WERI-Rb-1 (cell line): ENCODE results near the gene INVS.

ENCODE experiments used
- DNase-seq: peaks from one replicate; pipeline ENCODE4 v3.0.0-alpha.2; 2020
- H3K27ac ChIP-seq: fragments of 250-450 bp; sonication (Bioruptor Pico); 2 replicates; pipeline ENCODE4 v1.5.1; 2020; ENCODE audit warnings: mild to moderate bottlenecking, moderate library complexity
- H3K27me3 ChIP-seq: fragments of 250-450 bp; sonication (Bioruptor Pico); 2 replicates; pipeline ENCODE4 v1.5.1; 2021; ENCODE audit warnings: mild to moderate bottlenecking, low read depth, moderate library complexity; ENCODE audit not compliant: insufficient read depth, severe bottlenecking
- H3K36me3 ChIP-seq: fragments of 250-450 bp; sonication (Bioruptor Pico); 2 replicates; pipeline ENCODE4 v1.5.1; 2020; ENCODE audit warnings: mild to moderate bottlenecking, moderate library complexity
- H3K4me3 ChIP-seq: 2 replicates; pipeline ENCODE4 v1.5.1; 2011; ENCODE audit warnings: low read depth, mild to moderate bottlenecking, control low read depth, low read length
- H3K9me3 ChIP-seq: fragments of 250-450 bp; sonication (Bioruptor Pico); 2 replicates; pipeline ENCODE4 v1.5.1; 2021; ENCODE audit warnings: mild to moderate bottlenecking, moderate library complexity; ENCODE audit not compliant: severe bottlenecking
- CTCF ChIP-seq: IDR thresholded peaks from 2 replicates; pipeline ENCODE4 v1.5.1; 2011; ENCODE audit warnings: low read depth, mild to moderate bottlenecking, control low read depth, inconsistent platforms, low read length

INVS gene

DNA sequence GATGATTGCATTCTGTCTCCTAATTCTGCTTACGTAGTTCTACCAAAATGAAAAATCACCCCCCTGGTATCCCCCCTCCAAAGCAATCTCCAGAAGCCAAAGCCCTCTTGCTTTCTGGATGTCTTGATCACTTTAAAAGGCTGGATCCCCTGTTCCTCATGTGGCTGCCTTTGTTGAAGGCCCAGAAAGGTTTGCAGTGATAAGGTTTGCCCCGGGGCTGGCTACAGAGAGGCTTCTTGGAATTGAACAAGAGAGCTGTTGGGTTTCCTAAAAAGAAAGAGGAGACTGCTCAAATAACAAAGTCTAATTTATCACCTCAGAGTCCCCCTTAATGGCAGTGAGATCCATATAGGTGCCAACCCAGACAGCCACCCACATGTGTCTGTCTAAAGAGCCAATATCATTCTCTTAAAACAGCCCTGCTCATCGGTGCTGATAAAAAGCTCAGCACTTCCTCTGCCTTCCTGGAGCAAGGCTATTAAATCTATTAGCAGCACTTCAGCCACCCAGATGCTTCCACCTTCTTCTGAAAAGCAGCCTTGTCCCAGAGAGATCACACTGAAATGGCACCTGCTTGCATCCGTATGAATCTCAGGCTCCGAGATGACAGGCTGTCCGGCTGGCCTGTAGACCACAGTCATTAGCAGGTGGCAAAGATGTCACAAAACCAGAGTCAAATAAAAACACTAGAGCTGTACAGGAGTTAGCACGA, 182.8 kb downstream of the INVS start:
- Histone ChIP-seq H3K9me3 (no peaks in the 10 kb centered on the region), H3K27me3 (no peaks in the 10 kb centered on the region), H3K27ac (no peak overlapping the region), H3K36me3 (no peaks in the 10 kb centered on the region), H3K4me3 (no peak overlapping the region)
- TF ChIP-seq CTCF = no peak
- no peak for DNase-seq

DNA sequence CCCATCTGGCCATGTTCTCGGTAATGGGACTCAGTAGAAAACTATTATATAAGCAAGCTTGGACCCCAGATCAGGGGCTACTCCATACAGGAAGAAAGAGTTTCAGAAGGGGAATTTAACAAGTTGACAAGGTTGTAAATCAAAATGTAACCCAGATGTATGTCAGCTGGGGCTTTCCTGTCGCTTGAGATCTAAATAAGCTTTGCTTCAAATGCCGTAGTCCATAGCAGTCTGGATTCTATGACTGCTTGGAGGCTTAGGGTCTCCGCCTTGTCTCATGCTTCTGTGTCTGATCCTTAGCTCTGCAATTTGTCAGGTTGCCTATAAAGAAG, 183.3 kb downstream of the INVS start:
- Histone ChIP-seq H3K27me3 (no peaks in the 10 kb centered on the region), H3K4me3 (no peak overlapping the region), H3K9me3 (no peaks in the 10 kb centered on the region), H3K27ac (no peak overlapping the region), H3K36me3 (peaks cover 4% of the 10 kb centered on the region)
- no peak for TF ChIP-seq CTCF
- DNase-seq = no peak

DNA sequence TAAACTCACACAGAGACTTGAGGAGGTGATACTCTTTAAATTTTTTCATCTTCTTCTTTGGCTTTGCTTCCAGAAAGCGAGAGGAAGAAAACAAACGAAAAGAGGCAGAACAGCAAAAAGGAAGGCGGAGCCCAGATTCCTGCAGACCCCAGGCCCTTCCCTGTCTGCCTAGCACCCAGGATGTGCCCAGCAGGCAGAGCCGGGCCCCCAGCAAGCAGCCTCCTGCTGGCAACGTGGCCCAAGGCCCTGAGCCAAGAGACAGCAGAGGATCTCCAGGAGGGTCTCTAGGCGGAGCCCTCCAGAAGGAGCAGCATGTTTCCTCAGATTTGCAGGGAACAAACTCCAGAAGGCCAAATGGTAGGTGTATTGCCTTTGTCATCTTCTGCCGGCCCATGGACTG, 185.2 kb downstream of the INVS start:
- no peaks in the 10 kb centered on the region for H3K9me3 ChIP-seq
- H3K27ac ChIP-seq = no peak overlapping the region
- H3K36me3 ChIP-seq = peaks cover 10% of the 10 kb centered on the region
- TF ChIP-seq CTCF = no peak
- H3K27me3 ChIP-seq = no peaks in the 10 kb centered on the region
- no peak overlapping the region for H3K4me3 ChIP-seq
- no peak for DNase-seq

DNA sequence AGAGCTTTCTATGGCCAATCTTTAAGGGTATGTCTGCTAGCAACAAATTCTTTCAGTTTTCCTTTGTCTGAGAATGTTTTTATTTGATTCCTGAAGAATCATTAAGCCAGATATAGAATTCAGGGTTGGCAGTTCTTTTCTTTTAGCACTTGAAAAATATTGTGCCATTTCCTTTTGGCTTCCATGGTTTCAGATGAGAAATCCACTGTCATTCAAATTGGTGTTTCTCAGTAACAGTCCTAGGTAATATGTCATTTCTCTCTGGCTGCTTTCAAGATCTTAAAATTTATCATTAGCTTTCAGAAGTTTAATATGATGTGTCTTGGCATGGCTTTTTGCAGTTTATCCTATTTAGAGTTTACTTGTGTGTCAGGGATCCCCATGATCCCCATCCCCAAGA, 186.0 kb downstream of the INVS start:
- H3K9me3 ChIP-seq = no peaks in the 10 kb centered on the region

GRCh38 chr9:100285601-100286000, 186.6 kb downstream of the INVS start:
- no peaks in the 10 kb centered on the region for H3K27me3 ChIP-seq
- no peak overlapping the region for H3K27ac ChIP-seq
- peaks cover 16% of the 10 kb centered on the region for H3K36me3 ChIP-seq
- no peaks in the 10 kb centered on the region for H3K9me3 ChIP-seq
- TF ChIP-seq CTCF = no peak
- no peak overlapping the region for H3K4me3 ChIP-seq
- DNase-seq = no peak

More for the DNA sequence above, 186.0 kb downstream of the INVS start:
- Histone ChIP-seq H3K4me3 (no peak overlapping the region), H3K27ac (no peak overlapping the region), H3K36me3 (peaks cover 13% of the 10 kb centered on the region), H3K27me3 (no peaks in the 10 kb centered on the region)
- TF ChIP-seq CTCF = no peak
- no peak for DNase-seq

GRCh38 chr9:100286257-100286656, 187.2 kb downstream of the INVS start:
- TF ChIP-seq CTCF = no peak
- peaks cover 23% of the 10 kb centered on the region for H3K36me3 ChIP-seq
- H3K4me3 ChIP-seq = no peak overlapping the region
- no peaks in the 10 kb centered on the region for H3K27me3 ChIP-seq
- H3K9me3 ChIP-seq = no peaks in the 10 kb centered on the region
- H3K27ac ChIP-seq = no peak overlapping the region
- DNase-seq = no peak
